ENCODE results near the gene POGLUT2. TPM values are rescaled to one million over a fixed set of nuclear protein-coding genes. Genes with fewer than 3 reads are reported as not detected.
"Not testable (repeated sequence)": the region's sequence is repeated elsewhere in the genome, so short reads cannot be mapped to it uniquely, and the experiment has no call there.

Gene POGLUT2
- total RNA-seq, 1 donor from 2014 or later: 0.11 TPM

- intact Hi-C loops (cut with micrococcal nuclease): no loop called here
- CTCF ChIA-PET: no interaction called here
Measured at GRCh38 chr13:102793611-102794355, 5.0 kb downstream of the POGLUT2 start.

GRCh38 chr13:102792396-102792795 lies 6.4 kb downstream of the POGLUT2 start:
- intact Hi-C loops (cut with micrococcal nuclease): no loop called here
- Mint-ChIP-seq H3K36me3 (ENCODE audit: low read depth) (no peaks in the 10 kb centered on the region), H3K27ac (no peak overlapping the region), H3K4me1 (no peaks in the 10 kb centered on the region), H3K4me3 (no peak overlapping the region), H3K9me3 (no peaks in the 10 kb centered on the region), H3K27me3 (no peaks in the 10 kb centered on the region)
- no peak for ATAC-seq (ENCODE audit: low read depth)
- TF ChIP-seq CTCF (IDR thresholded peaks at IDR 0.05): no peak
- DNase-seq: no peak
- POLR2A ChIA-PET: no interaction called here
- CTCF ChIA-PET: no interaction called here

More at GRCh38 chr13:102793611-102794355, 5.0 kb downstream of the POGLUT2 start:
- POLR2A ChIA-PET: interaction anchor here (2.0 kb wide), 1 partner anchor 20 kb away, joined by 11 read pairs; the partner anchor contains the start of gene TEX30
- no peak for ATAC-seq (ENCODE audit: low read depth)
- Mint-ChIP-seq H3K9me3 (no peaks in the 10 kb centered on the region), H3K4me3 (no peak overlapping the region), H3K36me3 (ENCODE audit: low read depth) (no peaks in the 10 kb centered on the region), H3K27ac (no peak overlapping the region), H3K27me3 (peaks cover 3% of the 10 kb centered on the region), H3K4me1 (peaks cover 6% of the 10 kb centered on the region)
- no peak for DNase-seq
- no peak for TF ChIP-seq CTCF (IDR thresholded peaks at IDR 0.05)

GRCh38 chr13:102788683-102789082 lies 10.1 kb downstream of the POGLUT2 start:
- DNase-seq: no peak
- POLR2A ChIA-PET: no interaction called here
- Mint-ChIP-seq H3K27ac (no peak overlapping the region), H3K4me1 (no peaks in the 10 kb centered on the region), H3K36me3 (ENCODE audit: low read depth) (no peaks in the 10 kb centered on the region), H3K4me3 (no peak overlapping the region), H3K27me3 (no peaks in the 10 kb centered on the region), H3K9me3 (no peaks in the 10 kb centered on the region)
- CTCF ChIA-PET: no interaction called here
- TF ChIP-seq CTCF (IDR thresholded peaks at IDR 0.05): no peak
- ATAC-seq (ENCODE audit: low read depth): no peak
- intact Hi-C loops (cut with micrococcal nuclease): no loop called here

- no peaks in the 10 kb centered on the region for H3K9me3 Mint-ChIP-seq
- no peaks in the 10 kb centered on the region for H3K27me3 Mint-ChIP-seq
- DNase-seq: no peak
- no peaks in the 10 kb centered on the region for H3K36me3 Mint-ChIP-seq (ENCODE audit: low read depth)
- intact Hi-C loops (cut with micrococcal nuclease): no loop called here
- no peak overlapping the region for H3K4me3 Mint-ChIP-seq
- no peaks in the 10 kb centered on the region for H3K4me1 Mint-ChIP-seq
- ATAC-seq (ENCODE audit: low read depth): no peak
- H3K27ac Mint-ChIP-seq: no peak overlapping the region
- TF ChIP-seq CTCF (IDR thresholded peaks at IDR 0.05): no peak
- ChIA-PET CTCF (interaction anchor here (0.8 kb wide), 1 partner anchor 16 kb away, joined by 3 read pairs; no protein-coding TSS in a partner anchor), POLR2A (no interaction called here)
Measured at GRCh38 chr13:102784483-102784882, 14.3 kb downstream of the POGLUT2 start.

- DNase-seq: no peak
- no peak for ATAC-seq (ENCODE audit: low read depth)
- no peaks in the 10 kb centered on the region for H3K36me3 Mint-ChIP-seq (ENCODE audit: low read depth)
- intact Hi-C loops (cut with micrococcal nuclease): no loop called here
- H3K4me3 Mint-ChIP-seq: no peak overlapping the region
- no peaks in the 10 kb centered on the region for H3K4me1 Mint-ChIP-seq
- H3K9me3 Mint-ChIP-seq: no peaks in the 10 kb centered on the region
- no peaks in the 10 kb centered on the region for H3K27me3 Mint-ChIP-seq
- TF ChIP-seq CTCF (IDR thresholded peaks at IDR 0.05): no peak
- POLR2A ChIA-PET: no interaction called here
- CTCF ChIA-PET: no interaction called here
- no peak overlapping the region for H3K27ac Mint-ChIP-seq
Measured at GRCh38 chr13:102781591-102781990, 17.2 kb downstream of the POGLUT2 start.

- POLR2A ChIA-PET; H3K27ac Mint-ChIP-seq; intact Hi-C loops (cut with micrococcal nuclease): not testable (repeated sequence)
Measured at GRCh38 chr13:102780656-102781055, 18.1 kb downstream of the POGLUT2 start.

More at GRCh38 chr13:102780656-102781055, 18.1 kb downstream of the POGLUT2 start:
- H3K4me3 Mint-ChIP-seq; DNase-seq; H3K27me3 Mint-ChIP-seq; ATAC-seq (ENCODE audit: low read depth); H3K9me3 Mint-ChIP-seq; H3K36me3 Mint-ChIP-seq (ENCODE audit: low read depth); CTCF ChIA-PET; H3K4me1 Mint-ChIP-seq: not testable (repeated sequence)

All from activated B cell treated with CpG ODN at 0.5 μM for 24 hours (primary cell).